AG04450 (cell line): ENCODE data around the gene CACNA2D3. TPM values are rescaled to one million over a fixed set of nuclear protein-coding genes. Genes with fewer than 3 reads are reported as not detected.

Experiments used
- CTCF ChIA-PET: fragments of 300-600, 350-600 bp; formaldehyde crosslinking; extraction: SDS; loops from one replicate; lab custom pipeline; 2022; ENCODE audit warnings: antibody characterized with exemption, inconsistent platforms; lab: Charles Lee
- POLR2A ChIA-PET: fragments of 350-600 bp; formaldehyde crosslinking; extraction: SDS; loops from one replicate; lab custom pipeline; 2021; ENCODE audit warnings: antibody characterized with exemption, inconsistent platforms; lab: Yijun Ruan, JAX
- DNase-seq: peaks from one replicate; pipeline ENCODE4 v3.0.0-alpha.2; 2011; ENCODE audit warnings: low read depth, low spot score
- H3K27ac ChIP-seq: one replicate; pipeline ENCODE4 v1.5.1; 2012; ENCODE audit warnings: low read depth, low read length, control low read depth
- H3K27me3 ChIP-seq: one replicate; pipeline ENCODE4 v1.6.0; 2012; ENCODE audit warnings: low read length; ENCODE audit not compliant: control insufficient read depth, insufficient read depth
- H3K4me3 ChIP-seq: 2 replicates; pipeline ENCODE4 v1.5.1; 2011; ENCODE audit warnings: mild to moderate bottlenecking, low read depth, low read length, control low read depth
- H3K9me3 ChIP-seq: 2 replicates; pipeline ENCODE4 v1.5.1; 2012; ENCODE audit warnings: low read length; ENCODE audit not compliant: control insufficient read depth, insufficient read depth
- polyA plus RNA-seq: library from polyadenylated mRNA; depleted of rRNA; stranded (reverse); fragments of >200 nt; gene quantifications from 2 replicates; pipeline ENCODE4 v1.2.3, GENCODE V29; 2011
- TF ChIP-seq, protein P1 (sequence below): IDR thresholded peaks from 2 replicates; pipeline ENCODE4 v1.5.1; 2011; ENCODE audit warnings: low read depth, low read length, control low read depth, inconsistent platforms

The CACNA2D3 gene
- polyA plus RNA-seq, 1 experiment = 0.32 TPM

DNA sequence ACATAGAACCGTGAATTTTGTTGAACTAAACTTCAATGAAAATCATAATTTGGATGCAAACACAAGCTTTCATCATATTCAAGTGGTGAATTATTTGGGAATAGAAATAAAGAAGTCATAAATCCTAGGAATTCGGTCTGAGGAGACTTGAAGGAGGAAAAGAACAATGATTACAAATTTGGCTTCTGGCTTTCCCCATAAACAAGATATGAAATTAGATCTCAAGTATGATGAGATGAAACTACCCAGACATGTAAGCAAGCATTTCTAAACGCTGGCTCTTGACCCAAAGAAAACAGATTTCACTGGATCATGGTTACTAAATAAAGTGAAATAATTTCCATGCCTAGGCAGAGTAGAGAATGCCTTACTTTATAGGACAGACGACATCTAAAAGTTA, 952.4 kb downstream of the CACNA2D3 start:
- ChIA-PET POLR2A (no interaction called here), CTCF (interaction anchor here (1.0 kb wide), 1 partner anchor 14 kb away, joined by 3 read pairs; no protein-coding TSS in a partner anchor)
- H3K4me3 ChIP-seq = no peak overlapping the region
- TF ChIP-seq, protein P1, sequence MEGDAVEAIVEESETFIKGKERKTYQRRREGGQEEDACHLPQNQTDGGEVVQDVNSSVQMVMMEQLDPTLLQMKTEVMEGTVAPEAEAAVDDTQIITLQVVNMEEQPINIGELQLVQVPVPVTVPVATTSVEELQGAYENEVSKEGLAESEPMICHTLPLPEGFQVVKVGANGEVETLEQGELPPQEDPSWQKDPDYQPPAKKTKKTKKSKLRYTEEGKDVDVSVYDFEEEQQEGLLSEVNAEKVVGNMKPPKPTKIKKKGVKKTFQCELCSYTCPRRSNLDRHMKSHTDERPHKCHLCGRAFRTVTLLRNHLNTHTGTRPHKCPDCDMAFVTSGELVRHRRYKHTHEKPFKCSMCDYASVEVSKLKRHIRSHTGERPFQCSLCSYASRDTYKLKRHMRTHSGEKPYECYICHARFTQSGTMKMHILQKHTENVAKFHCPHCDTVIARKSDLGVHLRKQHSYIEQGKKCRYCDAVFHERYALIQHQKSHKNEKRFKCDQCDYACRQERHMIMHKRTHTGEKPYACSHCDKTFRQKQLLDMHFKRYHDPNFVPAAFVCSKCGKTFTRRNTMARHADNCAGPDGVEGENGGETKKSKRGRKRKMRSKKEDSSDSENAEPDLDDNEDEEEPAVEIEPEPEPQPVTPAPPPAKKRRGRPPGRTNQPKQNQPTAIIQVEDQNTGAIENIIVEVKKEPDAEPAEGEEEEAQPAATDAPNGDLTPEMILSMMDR = no peak
- no peak overlapping the region for H3K27ac ChIP-seq
- no peaks in the 10 kb centered on the region for H3K27me3 ChIP-seq
- H3K9me3 ChIP-seq = no peaks in the 10 kb centered on the region
- DNase-seq = no peak

DNA sequence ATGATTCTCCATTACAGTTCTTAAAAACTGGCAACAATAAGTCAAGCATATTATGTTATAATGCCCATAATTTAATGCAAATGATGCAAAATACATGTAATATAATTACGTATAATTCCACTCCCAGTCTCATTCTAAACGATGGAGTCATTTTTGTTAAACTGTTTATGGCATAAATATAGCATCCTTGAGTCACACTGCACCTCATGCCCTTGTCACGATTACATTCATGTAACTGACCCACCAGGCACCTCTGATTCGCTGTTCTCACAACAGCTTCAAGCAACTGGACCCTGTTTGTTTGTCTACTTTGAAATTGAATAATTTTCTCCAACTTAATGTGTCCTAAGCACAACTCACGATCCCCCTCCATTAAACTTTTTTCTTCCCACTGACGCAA, 953.5 kb downstream of the CACNA2D3 start:
- DNase-seq = no peak
- Histone ChIP-seq H3K27me3 (no peaks in the 10 kb centered on the region), H3K4me3 (no peak overlapping the region), H3K27ac (no peak overlapping the region), H3K9me3 (no peaks in the 10 kb centered on the region)
- ChIA-PET POLR2A (no interaction called here), CTCF (interaction anchor here (1.0 kb wide), 1 partner anchor 15 kb away, joined by 3 read pairs; no protein-coding TSS in a partner anchor)
- TF ChIP-seq, protein P1 = no peak

- Histone ChIP-seq H3K9me3 (no peaks in the 10 kb centered on the region), H3K4me3 (no peak overlapping the region), H3K27me3 (no peaks in the 10 kb centered on the region), H3K27ac (no peak overlapping the region)
- POLR2A ChIA-PET = no interaction called here
- DNase-seq = no peak
- CTCF ChIA-PET = interaction anchor here (1.5 kb wide), 1 partner anchor 11 kb away, joined by 3 read pairs; no protein-coding TSS in a partner anchor
- TF ChIP-seq, protein P1 = no peak
These were observed 955.4 kb downstream of the CACNA2D3 start for GRCh38 chr3:55077726-55078125.

DNA sequence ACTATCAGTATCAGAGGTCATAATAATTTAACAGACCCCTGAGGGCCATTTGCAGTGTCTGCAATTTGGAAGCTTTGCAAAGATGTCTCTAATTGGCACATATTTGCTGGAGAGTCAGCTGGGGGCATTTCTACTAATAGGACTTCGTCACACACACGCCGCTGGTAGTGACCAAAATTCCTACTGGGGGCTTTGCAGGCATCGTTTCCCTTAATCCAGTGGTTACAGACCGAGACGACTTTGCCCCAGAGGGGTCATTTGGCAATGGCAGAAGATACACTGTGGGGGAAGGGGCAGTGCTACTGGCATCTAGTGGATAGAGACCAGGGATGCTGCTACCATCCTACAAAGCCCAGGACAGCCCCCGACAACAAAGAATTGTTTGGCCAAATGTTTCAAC, 956.5 kb downstream of the CACNA2D3 start:
- Histone ChIP-seq H3K9me3 (no peaks in the 10 kb centered on the region), H3K27ac (no peak overlapping the region), H3K27me3 (no peaks in the 10 kb centered on the region), H3K4me3 (no peak overlapping the region)
- CTCF ChIA-PET = no interaction called here
- no peak for DNase-seq
- TF ChIP-seq, protein P1 = no peak
- POLR2A ChIA-PET = no interaction called here

- H3K27ac ChIP-seq = no peak overlapping the region
- ChIA-PET POLR2A (interaction anchor here (0.5 kb wide), 1 partner anchor 383 kb away, joined by 3 read pairs; no protein-coding TSS in a partner anchor), CTCF (no interaction called here)
- no peak overlapping the region for H3K4me3 ChIP-seq
- no peak for DNase-seq
- H3K9me3 ChIP-seq = no peaks in the 10 kb centered on the region
- TF ChIP-seq, protein P1 = no peak
- H3K27me3 ChIP-seq = no peaks in the 10 kb centered on the region
These were observed 962.9 kb downstream of the CACNA2D3 start for GRCh38 chr3:55085231-55085630.
